ENCODE data around the gene STK33. TPM values are rescaled to one million over a fixed set of nuclear protein-coding genes. Genes with fewer than 3 reads are reported as not detected.

STK33 gene
- total RNA-seq, 1 donor from 2014 or later, result 14.9 TPM

- Histone ChIP-seq H3K27me3 (ENCODE audit: control insufficient read depth, insufficient read depth, low read length) (peaks cover 9% of the 10 kb centered on the region), H3K36me3 (ENCODE audit: control insufficient read depth, insufficient read depth, low read length) (no peaks in the 10 kb centered on the region), H3K4me3 (ENCODE audit: low read depth, low read length) (no peak overlapping the region)
- no peak for TF ChIP-seq CTCF (IDR thresholded peaks at IDR 0.05; ENCODE audit: insufficient read depth, low read length, poor library complexity, severe bottlenecking)
- no peak for DNase-seq (ENCODE audit: low read depth)
Observed at GRCh38 chr11:8346157-8346755, 247.8 kb downstream of the STK33 start.

- Histone ChIP-seq H3K4me3 (ENCODE audit: low read depth, low read length) (no peak overlapping the region), H3K36me3 (ENCODE audit: control insufficient read depth, insufficient read depth, low read length) (no peaks in the 10 kb centered on the region), H3K27me3 (ENCODE audit: control insufficient read depth, insufficient read depth, low read length) (peaks cover 3% of the 10 kb centered on the region)
- no peak for DNase-seq (ENCODE audit: low read depth)
- no peak for TF ChIP-seq CTCF (IDR thresholded peaks at IDR 0.05; ENCODE audit: insufficient read depth, low read length, poor library complexity, severe bottlenecking)
Observed at GRCh38 chr11:8345179-8345578, 248.8 kb downstream of the STK33 start.

GRCh38 chr11:8344346-8344745 is 249.7 kb downstream of the STK33 start:
- H3K36me3 ChIP-seq (ENCODE audit: control insufficient read depth, insufficient read depth, low read length), result no peaks in the 10 kb centered on the region
- H3K4me3 ChIP-seq (ENCODE audit: low read depth, low read length), result no peak overlapping the region
- H3K27me3 ChIP-seq (ENCODE audit: control insufficient read depth, insufficient read depth, low read length), result peaks cover under 1% of the 10 kb centered on the region
- TF ChIP-seq CTCF (IDR thresholded peaks at IDR 0.05; ENCODE audit: insufficient read depth, low read length, poor library complexity, severe bottlenecking), result no peak
- DNase-seq (ENCODE audit: low read depth), result no peak

- no peaks in the 10 kb centered on the region for H3K36me3 ChIP-seq (ENCODE audit: control insufficient read depth, insufficient read depth, low read length)
- DNase-seq (ENCODE audit: low read depth), result no peak
- H3K4me3 ChIP-seq (ENCODE audit: low read depth, low read length), result no peak overlapping the region
- TF ChIP-seq CTCF (IDR thresholded peaks at IDR 0.05; ENCODE audit: insufficient read depth, low read length, poor library complexity, severe bottlenecking), result no peak
- H3K27me3 ChIP-seq (ENCODE audit: control insufficient read depth, insufficient read depth, low read length), result peaks cover 2% of the 10 kb centered on the region
Observed at GRCh38 chr11:8342821-8343681, 251.0 kb downstream of the STK33 start.

- peaks cover 2% of the 10 kb centered on the region for H3K27me3 ChIP-seq (ENCODE audit: control insufficient read depth, insufficient read depth, low read length)
- no peak for DNase-seq (ENCODE audit: low read depth)
- H3K36me3 ChIP-seq (ENCODE audit: control insufficient read depth, insufficient read depth, low read length), result no peaks in the 10 kb centered on the region
- no peak overlapping the region for H3K4me3 ChIP-seq (ENCODE audit: low read depth, low read length)
- no peak for TF ChIP-seq CTCF (IDR thresholded peaks at IDR 0.05; ENCODE audit: insufficient read depth, low read length, poor library complexity, severe bottlenecking)
Observed at GRCh38 chr11:8341996-8342395, 252.0 kb downstream of the STK33 start.

Other genes starting within 250 kb of the STK33 start
- 4.2 and 6.6 TPM in 2 replicates for gene TRIM66, start 88.4 kb upstream of the STK33 start, total RNA-seq
- gene RPL27A, start 88.6 kb upstream of the STK33 start, total RNA-seq, result 1,281 and 1,513 TPM in 2 replicates